WI38 (cell line): ENCODE results near the gene THEM4.

Experiments used
- H3K4me3 ChIP-seq: 2 replicates; pipeline ENCODE4 v1.5.1; 2011; ENCODE audit warnings: low read depth, mild to moderate bottlenecking, control low read depth, low read length
- CTCF ChIP-seq: IDR thresholded peaks from 2 replicates; pipeline ENCODE4 v1.5.1; 2012; ENCODE audit warnings: low read depth, mild to moderate bottlenecking, control low read depth, low read length

Gene THEM4

GRCh38 chr1:151934048-151934493 is 24.8 kb upstream of the THEM4 start:
- peak; percentile 84 for TF ChIP-seq CTCF
- H3K4me3 ChIP-seq = no peak overlapping the region

GRCh38 chr1:151924691-151925587 is 15.6 kb upstream of the THEM4 start:
- no peak for TF ChIP-seq CTCF

GRCh38 chr1:151923422-151923821 is 14.1 kb upstream of the THEM4 start:
- no peak for TF ChIP-seq CTCF
- H3K4me3 ChIP-seq = no peak overlapping the region

More at GRCh38 chr1:151924691-151925587, 15.6 kb upstream of the THEM4 start:
- no peak overlapping the region for H3K4me3 ChIP-seq

- no peak overlapping the region for H3K4me3 ChIP-seq
- no peak for TF ChIP-seq CTCF
Measured at GRCh38 chr1:151920149-151920548, 10.8 kb upstream of the THEM4 start.

DNA sequence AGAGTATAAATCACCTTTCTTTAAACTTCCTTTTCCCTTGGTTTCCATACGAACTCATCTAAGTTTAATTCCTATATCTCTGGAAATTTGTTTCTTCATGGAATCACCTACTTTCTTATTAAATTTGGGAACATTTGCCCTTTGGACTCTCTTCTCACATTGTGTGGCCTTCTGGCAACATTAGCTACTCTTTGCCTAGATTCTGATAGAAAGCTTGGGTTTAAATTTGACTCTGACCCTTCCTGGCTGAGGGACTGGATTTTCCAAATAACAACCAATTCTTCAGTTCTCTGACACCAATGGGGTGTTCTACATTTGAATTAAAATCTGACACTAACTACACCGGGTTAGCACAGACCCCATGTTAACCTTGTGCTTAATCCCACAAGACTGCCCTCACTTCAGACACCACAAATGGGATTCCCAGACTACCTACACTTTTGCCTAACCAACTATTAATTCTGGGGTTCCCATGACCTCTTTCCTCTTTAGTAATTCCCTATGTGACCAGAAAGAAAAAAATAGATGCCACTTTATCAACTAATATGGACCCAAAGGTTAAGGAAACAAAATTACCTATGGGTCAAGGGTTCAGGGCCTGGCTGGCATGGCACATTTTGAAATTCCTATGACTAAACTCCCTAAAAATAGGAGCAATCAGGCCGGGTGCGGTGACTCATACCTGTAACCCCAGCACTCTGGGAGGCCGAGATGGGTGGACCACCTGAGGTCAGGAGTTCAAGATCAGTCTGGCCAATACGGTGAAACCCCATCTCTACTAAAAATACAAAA is 9.7 kb upstream of the THEM4 start:
- no peak for TF ChIP-seq CTCF

GRCh38 chr1:151918156-151918555 is 8.8 kb upstream of the THEM4 start:
- TF ChIP-seq CTCF = no peak
- H3K4me3 ChIP-seq = no peak overlapping the region

More for the DNA sequence above, 9.7 kb upstream of the THEM4 start:
- no peak overlapping the region for H3K4me3 ChIP-seq
